Amygdala (tissue), 56 donors: ENCODE measurements around the gene PPM1E.
"Not testable (repeated sequence)": the region's sequence is repeated elsewhere in the genome, so short reads cannot be mapped to it uniquely, and the experiment has no call there.

ENCODE experiments used
- DNase-seq, 56 donors: peaks; one replicate each; lab custom pipeline; 2025; lab: John Stamatoyannopoulos, UW

Gene PPM1E

GRCh38 chr17:58755577-58756245, at the start of gene PPM1E:
PPM1E (plus strand) TSS chr17:58755854.
- DNase-seq, result peak in 41 of 56 donors; percentile 12 to 77 (median 37)

DNA sequence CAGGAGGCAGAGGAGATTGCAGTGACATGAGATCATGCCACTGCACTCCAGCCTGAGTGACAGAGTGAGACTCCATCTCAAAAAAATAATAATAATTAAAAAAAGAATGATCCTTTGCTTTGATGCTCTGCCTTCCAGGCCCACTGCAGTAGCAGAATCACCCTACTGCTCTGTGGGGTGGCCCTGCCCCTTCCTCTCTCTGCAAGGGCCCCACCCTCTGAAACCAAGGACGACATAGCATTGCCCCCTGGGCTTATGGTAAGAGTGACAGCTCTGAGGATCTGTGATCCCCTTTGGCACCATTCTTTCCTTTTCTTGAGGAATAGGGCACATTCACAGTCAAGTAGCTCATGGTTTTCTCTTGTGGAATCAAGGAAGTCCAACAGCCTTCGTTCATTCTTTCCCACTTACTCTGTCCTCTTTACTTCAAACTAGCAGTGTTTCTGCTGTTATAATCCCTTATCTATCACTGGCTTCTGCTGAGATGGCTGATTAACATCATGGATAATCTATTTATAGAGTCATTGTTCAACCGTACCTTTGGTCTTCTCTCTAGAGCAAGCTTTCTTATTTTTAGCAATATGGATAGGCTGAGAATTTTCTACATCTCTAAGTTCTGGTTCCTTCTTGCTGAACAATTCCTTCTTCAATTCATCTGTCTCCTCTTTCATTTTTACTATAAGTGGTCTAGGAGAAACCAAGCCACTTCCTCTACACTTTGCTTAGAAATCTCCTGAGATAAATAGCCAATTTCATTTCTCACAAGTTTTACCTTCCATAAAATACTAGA, 49.1 kb upstream of the PPM1E start:
- DNase-seq, result no peak

DNA sequence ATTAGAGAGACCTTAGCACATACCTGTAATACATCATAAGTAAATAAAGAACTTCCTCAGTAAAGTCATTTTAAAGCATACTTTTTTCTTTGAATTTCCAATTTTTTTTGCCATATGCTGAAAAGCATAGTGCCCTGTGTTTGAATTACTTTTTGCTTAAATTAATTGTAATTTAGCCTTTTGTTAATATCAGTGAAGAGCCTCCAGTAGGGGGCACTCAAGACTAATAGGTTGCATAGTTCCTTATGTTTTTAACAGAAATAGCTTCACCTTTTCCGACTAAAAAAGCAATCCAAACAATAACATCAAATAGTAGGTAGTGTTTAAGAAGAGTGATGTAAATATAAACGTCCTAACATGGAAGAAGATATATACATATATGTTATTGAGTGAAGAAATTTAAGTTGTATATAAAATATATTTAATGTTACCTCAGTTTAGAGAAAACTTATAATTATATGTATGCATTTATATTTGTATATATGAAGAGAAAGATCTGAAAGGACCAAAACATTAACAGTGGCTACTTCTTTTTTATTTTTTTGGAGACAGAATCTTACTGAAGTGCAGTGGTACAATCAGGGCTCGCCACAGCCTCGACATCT, 44.6 kb upstream of the PPM1E start:
- DNase-seq, result peak in 6 of 56 donors; percentile 0 to 44 (median 4)

GRCh38 chr17:58722274-58722673, 33.4 kb upstream of the PPM1E start:
- DNase-seq, result no peak

DNA sequence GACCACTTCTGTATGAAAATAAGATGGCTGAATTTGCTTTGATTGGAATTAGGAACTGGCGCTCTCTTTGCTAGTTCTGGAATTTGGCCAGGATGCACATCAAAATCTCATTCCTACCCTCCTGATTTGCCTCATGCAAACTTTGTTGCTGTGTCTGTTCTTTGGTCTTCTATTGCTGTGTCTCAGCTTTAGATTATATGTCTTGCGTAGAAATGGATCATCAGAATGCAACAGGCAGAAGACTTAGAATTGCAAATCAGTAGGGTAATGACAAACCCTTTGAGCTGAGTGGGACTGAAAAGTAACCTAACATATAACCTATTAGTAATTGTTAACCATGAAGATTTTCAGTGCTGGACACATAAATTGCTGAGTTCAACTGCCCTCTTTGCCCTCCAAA, 33.0 kb upstream of the PPM1E start:
- DNase-seq, result no peak

DNA sequence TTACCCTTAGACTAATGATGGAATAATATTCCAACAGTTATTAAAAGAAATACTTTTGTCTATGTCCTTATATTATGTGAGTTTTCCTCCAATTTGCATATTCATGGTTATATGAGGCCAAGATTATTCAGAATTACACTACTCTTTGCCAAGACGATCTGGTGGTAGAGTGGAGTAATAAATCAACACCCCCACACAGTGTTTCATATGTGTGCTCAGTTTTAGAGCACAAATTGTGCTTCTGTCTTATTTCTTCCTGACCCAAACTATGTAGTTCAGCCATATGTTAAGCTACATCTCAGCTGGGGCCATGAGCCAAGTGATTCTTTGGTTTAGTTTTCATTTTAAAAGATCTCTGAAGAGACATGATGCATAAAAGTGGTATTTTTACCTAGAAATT, 26.9 kb upstream of the PPM1E start:
- DNase-seq, result no peak

- no peak for DNase-seq
Measured at GRCh38 chr17:58730937-58731336, 24.7 kb upstream of the PPM1E start.

DNA sequence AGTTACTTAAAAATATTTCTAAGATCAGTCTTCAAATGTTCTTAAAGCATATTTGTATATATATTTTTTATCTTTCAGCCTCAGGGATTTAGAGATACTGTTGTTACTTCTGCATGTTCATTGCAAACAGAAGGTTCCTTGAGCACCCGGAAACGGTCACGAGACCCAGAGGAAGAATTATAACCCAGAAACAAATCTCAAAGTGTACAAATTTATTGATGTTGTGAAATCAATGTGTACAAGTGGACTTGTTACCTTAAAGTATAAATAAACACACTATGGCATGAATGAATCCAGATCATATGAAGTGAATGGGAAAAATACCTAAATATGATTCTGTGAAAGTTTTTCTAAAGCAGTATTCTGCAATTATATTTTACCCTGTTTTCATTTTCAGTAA, 21.6 kb upstream of the PPM1E start:
- DNase-seq, result no peak

- DNase-seq, result no peak
Measured at GRCh38 chr17:58734811-58735210, 20.8 kb upstream of the PPM1E start.

DNA sequence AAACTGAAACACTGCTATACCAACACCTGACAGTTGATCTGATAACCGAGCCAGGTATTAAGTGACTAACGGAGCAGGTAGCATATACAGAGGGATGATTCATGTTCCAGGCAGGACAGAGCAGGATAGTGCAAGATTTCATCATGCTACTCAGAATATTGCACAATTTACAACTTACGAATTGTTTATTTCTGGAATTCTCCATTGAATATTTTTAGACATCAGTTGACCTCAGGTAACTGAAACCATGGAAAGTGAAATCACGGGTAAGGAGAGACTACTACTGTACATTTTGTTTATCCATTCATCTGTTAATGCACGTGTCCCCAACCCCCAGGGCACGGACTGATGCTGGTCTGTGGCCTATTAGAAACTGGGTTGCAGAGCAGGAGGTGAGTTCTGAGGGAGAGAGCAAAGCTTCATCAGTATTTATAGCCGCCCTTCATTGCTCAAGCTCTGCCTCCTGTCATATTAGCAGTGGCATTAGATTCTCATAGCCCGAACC, 14.5 kb upstream of the PPM1E start:
- no peak for DNase-seq

DNA sequence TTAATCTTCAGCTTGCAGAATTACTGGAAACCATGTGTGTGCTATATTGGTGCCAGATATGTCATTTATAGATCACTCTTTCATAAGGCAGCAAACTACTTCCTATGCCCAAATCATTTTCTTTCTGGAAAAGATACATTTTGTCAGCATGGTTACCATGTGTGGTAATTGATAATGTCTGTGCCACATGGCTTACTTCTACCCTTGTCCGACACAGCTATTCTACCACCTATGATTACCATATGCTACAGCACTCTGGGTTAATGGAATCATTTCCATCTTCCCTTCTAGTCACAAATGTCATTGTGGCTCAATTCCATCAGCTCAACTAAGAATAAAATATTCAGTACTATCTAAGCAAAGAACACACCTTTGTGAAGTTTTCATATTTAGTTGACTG, 8.0 kb upstream of the PPM1E start:
- no peak for DNase-seq

DNA sequence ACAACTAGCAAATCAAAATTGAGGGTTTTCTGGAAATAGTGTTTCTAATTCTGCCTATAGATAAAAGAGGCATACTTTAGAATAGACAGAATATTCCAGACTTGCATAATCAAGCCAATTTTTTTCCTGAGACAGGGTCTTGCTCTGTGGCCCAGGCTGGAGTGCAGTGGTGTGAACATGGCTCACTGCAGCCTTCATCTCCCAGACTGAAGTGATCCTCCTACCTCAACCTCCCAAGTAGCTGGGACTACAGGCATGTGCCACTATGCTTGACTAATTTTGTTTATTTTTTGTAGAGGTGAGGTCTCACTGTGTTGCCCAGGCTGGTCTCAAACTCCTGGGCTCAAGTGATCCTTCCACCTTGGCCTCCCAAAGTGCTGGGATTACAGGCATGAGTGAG, 6.0 kb upstream of the PPM1E start:
- not testable (repeated sequence) for DNase-seq

DNA sequence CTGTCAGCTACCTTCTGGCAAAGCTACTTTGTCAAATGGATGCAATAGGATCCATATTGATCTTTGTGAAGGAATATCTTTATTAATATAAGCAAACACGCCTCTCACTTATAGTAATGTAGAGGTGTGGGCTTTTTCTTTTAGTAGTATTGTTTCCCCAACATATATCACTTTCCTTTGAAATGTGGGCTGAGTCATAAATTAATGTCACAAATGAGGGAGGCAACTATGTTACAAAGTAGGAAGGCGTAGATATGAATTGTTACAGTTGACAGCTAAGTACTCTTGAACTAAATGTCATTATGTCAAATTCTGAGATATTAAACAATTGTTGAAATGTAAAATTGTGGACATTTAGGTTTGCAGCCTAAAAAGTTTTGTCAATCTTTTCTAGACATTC, 2.6 kb upstream of the PPM1E start:
- no peak for DNase-seq

- no peak for DNase-seq
Measured at GRCh38 chr17:58755269-58755576, 431 bp upstream of the PPM1E start.

GRCh38 chr17:58756246-58757161, 850 bp downstream of the PPM1E start:
- DNase-seq, result peak in 21 of 56 donors; percentile 1 to 41 (median 8)

DNA sequence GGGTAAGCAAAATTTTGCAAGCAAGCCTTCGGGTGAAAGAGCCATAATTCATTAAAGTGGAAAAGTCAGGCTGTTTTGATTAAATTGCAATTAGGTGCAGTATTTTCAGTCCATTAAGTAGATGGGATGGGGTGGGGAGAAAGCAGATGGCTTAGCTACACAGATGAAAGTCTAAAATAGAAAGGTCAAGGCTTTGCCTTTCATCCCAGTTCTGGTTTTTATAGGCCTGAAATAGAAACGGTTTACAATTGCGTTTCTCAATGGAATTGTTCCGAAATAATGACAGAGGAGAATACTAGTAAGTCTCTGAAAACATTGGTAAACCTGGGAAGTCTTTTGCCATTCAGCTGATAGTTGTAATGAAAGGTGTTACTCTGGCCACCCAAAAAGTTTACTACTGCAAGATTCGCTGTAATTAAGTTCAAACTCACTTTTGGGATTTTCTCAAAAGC, 1.5 kb downstream of the PPM1E start:
- DNase-seq, result no peak

DNA sequence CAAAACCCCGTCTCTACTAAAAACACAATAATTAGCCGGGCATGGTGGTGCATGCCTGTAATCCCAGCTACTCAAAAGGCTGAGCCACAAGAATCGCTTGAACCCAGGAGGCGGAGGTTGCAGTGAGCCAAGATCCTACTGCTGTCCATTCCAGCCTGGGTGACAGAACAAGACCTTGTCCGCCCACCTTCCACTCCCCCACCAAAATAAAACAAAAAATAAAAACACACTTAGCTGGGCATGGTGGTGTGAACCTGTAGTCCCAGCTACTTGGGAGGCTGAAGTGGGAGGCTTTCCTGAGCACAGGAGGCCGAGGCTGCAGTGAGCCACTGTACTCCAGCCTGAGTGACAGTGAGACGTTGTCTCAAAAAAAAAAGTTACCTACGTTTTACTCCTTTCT, 3.2 kb downstream of the PPM1E start:
- no peak for DNase-seq

DNA sequence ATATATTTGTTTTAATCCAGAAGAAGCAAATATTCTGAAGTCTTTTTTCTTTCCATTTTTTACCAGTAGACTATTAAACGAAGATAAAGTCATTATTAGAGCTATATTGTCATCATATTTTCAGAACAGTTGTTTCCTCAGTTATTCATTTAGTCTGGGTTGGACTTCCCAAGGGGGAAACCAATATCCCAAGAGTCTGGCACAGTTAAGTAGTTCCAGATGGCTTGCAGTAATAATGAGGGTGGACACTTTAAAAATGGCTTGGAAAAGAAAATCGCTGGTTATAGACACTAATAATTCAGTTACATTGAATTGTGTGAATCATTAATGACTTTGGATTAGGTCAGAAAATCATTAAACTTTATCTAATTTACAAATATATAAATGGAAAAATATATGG, 3.9 kb downstream of the PPM1E start:
- no peak for DNase-seq

GRCh38 chr17:58760248-58760647, 4.6 kb downstream of the PPM1E start:
- no peak for DNase-seq

DNA sequence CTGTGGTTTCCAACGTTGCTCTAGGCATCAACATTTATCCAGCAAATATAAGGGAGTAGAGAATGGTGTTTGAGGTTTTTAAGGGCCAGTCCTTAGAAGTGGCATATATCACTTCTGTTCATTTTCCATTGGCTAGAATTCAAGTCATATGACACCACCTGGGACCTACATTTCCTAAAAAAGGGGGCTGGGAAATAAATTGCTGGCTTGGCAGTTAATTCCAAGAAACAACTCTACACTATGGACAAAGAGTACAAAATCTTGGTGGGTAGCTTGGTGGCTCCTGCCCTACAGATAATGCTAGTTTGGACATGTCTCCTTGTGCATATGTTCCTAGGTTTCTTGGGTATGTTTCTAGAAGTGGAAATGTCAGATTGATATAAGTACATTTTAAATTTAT, 7.6 kb downstream of the PPM1E start:
- no peak for DNase-seq

DNA sequence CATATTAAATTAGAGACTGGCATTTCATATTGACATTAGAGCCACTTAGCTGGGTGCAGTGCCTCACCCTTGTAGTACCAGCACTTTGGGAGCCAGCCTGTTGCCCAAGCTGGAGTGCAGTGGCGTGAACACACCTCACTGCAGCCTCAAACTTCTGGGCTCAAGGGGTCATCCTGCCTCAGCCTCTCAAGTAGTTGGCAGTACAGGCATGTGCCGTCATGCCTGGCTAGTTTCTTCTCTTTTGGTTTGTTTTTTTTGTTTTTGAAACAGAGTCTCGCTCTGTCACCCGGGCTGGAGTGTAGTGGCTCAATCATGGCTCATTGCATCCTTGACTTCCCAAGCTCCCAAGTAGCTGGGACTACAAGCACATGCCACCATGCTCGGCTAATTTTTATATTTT, 8.7 kb downstream of the PPM1E start:
- no peak for DNase-seq
